GM12864 (cell line): ENCODE measurements around the gene CAGE1.

Source experiments
- DNase-seq: peaks from one replicate; pipeline ENCODE4 v3.0.0-alpha.2; 2011; ENCODE audit warnings: low read depth
- H3K4me3 ChIP-seq: 2 replicates; pipeline ENCODE4 v1.5.1; 2011; ENCODE audit warnings: mild to moderate bottlenecking, low read depth, low read length, control low read depth
- CTCF ChIP-seq: IDR thresholded peaks from 2 replicates; pipeline ENCODE4 v1.5.1; 2011; ENCODE audit warnings: low read depth, mild to moderate bottlenecking, moderate library complexity, low read length, control low read depth, inconsistent platforms; ENCODE audit errors: missing control alignments

CAGE1 gene

GRCh38 chr6:7410851-7411250 lies 21.3 kb upstream of the CAGE1 start:
- TF ChIP-seq CTCF = no peak
- no peak for DNase-seq
- no peak overlapping the region for H3K4me3 ChIP-seq

GRCh38 chr6:7409740-7410139 lies 20.2 kb upstream of the CAGE1 start:
- no peak for DNase-seq
- no peak overlapping the region for H3K4me3 ChIP-seq
- TF ChIP-seq CTCF = no peak

- no peak overlapping the region for H3K4me3 ChIP-seq
- no peak for DNase-seq
- no peak for TF ChIP-seq CTCF
Observed at GRCh38 chr6:7406743-7407142, 17.2 kb upstream of the CAGE1 start.

- no peak overlapping the region for H3K4me3 ChIP-seq
- no peak for DNase-seq
- no peak for TF ChIP-seq CTCF
Observed at GRCh38 chr6:7404546-7404945, 15.0 kb upstream of the CAGE1 start.

- TF ChIP-seq CTCF = no peak
- H3K4me3 ChIP-seq = no peak overlapping the region
- DNase-seq = no peak
Observed at GRCh38 chr6:7402716-7403115, 13.2 kb upstream of the CAGE1 start.

GRCh38 chr6:7401075-7401474 lies 11.5 kb upstream of the CAGE1 start:
- TF ChIP-seq CTCF = no peak
- DNase-seq = no peak
- H3K4me3 ChIP-seq = no peak overlapping the region

GRCh38 chr6:7392402-7392801 lies 2.9 kb upstream of the CAGE1 start:
- no peak for DNase-seq
- no peak for TF ChIP-seq CTCF
- no peak overlapping the region for H3K4me3 ChIP-seq
